ENCODE data around the gene BBS5.
"Not testable (repeated sequence)": the region's sequence is repeated elsewhere in the genome, so short reads cannot be mapped to it uniquely, and the experiment has no call there.

BBS5 gene

DNA sequence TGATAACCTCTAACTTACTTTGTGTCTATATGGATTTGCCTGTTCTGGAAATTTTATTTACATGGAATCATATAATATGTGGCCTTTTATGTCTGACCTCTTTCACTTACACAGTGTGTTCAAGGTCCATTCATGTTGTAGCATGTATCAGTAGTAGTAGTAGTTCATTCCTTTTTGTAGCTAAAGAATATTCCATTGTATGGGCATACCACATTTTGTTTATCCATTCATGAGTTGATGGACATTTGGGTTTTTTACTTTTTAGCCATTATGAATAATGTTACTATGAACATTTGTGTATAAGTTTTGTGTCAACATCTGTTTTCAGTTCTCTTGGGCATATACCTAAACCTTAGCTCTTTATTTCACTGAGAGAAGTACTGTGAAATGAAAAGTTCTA is 11.5 kb downstream of the BBS5 start:
- DNase-seq, result no peak

DNA sequence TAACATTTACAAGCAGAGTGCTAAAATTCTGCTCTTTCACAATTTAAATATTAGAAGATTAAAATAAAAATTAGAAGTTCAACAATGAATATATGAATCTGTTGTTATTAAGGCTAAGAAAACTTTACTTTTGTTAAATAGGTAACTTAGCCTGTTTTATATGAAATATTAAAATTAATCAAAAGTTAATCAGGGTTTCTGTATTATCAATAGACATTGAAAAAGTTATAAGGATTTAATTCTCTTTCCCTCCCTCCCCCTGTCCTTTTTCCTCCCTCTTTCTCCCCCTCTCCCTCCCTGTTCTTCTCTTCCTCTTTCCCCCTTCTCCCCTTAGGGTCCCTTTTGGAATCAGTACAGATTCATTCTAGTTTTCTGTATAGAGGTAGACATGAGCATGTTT is 12.1 kb downstream of the BBS5 start:
- no peak for DNase-seq

DNA sequence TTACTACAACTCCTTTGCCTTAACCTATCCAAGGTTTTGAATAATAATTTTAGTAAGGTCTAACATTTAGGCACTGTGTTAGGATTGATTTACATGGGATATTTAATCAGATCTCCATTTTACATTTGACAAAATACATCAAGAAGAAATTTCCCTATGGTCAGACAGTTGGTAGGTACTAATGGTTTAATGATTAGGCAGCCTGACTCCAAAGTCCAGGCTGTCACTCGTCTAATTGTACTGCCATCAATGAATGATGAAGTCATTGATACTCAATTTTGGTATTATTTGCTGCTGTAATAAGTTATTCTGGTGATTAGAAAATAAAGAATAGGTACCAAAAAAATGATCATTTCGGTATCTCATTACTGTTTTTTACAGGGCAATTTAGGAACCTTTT is 14.1 kb downstream of the BBS5 start:
- no peak for DNase-seq

DNA sequence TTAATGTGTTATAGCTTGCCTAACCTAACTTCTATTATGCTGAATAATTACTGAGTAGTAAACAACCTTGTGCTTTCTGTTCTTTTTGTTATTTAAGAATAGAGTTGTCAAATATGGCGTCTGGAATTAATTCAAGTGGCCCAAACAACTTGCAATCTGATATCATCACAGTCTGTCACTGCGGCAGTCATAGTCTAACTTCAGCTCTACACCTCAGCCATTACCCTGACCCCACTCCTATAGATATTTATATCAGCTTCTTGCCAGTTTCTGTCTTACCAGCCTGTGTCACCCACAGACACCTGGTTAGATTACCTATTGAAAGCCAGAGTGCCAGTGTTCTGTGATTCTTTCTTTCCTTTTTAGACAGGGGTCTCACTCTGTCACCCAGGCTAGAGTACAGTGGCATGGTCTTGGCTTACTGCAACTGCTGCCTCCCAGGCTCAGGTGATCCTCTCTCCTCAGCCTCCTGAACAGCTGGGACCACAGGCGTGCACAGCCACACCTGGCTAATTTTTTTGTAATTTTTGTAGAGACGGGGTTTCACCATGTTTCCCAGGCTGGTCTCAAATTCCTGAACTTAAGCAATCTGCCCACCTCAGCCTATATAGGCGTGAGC is 16.1 kb downstream of the BBS5 start:
- no peak for DNase-seq

DNA sequence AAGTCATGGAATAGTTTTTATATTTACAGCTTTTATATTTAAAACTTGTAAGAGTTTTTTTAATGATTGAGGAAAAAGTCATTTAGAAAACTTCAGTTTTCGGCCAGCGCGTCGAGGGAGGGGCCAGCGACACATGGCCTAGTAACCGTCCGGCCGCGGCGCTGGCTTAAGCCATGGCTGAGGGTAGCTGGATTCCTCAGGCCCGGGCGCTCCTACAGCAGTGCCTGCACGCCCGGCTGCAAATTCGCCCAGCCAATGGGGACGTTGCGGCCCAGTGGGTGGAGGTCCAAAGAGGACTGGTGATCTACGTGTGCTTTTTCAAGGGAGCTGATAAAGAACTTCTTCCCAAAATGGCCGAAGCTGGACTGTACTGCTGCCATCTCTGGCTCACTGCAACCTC is 25.4 kb downstream of the BBS5 start:
- DNase-seq, result no peak

DNA sequence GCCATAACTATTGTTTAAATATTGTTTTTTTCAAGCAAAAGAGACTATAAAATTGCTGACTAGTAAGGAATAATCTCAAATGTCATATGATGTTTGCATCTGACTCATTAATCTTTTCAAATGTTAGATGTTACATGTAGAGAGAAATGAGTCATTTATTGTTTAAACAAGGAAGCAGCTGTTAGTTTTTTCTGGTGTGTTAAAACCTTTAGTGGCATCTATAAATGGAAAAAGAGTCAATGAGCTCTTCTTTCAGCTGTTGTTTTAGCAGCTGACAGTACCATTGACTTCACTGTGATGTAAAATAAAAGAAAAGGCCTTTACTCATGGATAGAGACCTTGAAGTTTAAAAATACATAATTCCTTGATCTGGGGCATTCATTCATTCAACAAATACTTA is 28.4 kb downstream of the BBS5 start:
- no peak for DNase-seq

DNA sequence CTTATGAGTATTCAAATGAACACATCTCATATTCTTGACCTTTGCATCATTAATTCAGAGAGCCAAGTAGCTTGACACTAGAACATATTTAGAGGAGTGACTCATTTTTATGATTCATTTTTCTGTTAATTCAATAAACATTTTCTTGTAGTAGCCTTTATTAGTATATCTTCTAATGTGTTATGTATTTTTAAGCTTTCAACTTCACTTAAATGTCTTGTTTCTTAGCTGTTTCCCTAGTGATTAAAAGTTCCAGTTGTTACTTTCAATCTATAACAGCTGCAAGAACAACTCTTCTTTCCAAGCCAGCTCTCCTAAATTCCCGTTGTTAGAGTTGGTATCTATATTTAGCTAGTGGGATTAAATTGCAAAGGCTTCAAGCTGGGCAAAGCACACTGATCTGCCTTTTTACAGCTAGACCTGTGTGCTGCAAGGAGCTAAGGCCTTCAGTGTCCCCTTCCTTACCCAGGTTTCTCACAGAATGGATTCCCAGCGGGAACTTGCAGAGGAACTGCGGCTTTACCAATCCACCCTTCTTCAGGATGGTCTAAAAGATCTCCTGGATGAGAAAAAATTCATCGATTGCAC is 30.1 kb downstream of the BBS5 start, which contains the start of gene KLHL41:
Gene KLHL41 (plus strand): TSS at position 405 of the 588 bp plus-strand sequence. CDS start 77 bp downstream, at position 482.
- no peak for DNase-seq

DNA sequence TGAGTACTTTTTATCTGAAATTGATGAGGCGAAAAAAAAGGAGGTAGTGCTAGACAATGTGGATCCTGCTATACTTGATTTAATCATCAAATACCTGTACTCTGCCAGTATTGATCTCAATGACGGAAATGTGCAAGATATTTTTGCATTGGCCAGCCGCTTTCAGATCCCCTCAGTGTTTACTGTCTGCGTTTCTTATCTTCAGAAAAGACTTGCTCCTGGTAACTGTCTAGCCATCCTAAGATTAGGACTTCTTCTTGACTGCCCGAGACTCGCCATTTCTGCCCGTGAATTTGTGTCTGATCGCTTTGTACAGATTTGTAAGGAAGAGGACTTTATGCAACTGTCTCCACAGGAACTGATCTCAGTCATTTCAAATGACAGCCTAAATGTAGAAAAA is 30.7 kb downstream of the BBS5 start:
- no peak for DNase-seq

DNA sequence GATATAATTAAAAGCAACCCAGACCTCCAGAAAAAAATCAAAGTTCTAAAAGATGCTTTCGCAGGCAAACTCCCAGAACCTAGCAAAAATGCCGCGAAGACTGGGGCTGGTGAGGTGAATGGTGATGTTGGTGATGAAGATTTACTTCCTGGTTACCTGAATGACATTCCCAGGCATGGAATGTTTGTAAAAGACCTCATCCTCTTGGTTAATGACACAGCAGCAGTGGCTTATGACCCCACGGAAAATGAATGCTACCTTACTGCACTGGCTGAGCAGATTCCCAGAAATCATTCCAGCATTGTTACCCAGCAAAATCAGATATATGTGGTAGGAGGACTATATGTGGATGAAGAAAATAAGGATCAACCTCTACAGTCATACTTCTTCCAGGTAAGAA is 31.2 kb downstream of the BBS5 start:
- no peak for DNase-seq

DNA sequence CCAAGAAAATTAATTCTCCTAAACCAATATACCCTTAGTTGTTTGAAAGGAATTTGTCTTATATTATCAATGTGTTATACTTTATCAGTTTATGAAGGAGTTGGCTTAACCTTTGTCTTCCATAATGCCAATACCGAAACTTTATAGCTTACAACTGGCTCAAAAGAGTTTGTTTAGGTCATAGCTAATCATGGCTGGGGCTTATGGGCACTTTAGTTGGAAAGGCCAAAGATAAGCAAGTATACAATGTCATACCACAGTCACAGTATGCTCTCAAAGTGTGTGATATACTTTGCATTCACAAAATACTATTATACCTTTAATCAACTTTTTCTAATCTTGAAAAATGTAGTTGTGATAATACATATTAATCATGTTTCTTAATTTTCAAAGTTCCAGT is 32.5 kb downstream of the BBS5 start:
- no peak for DNase-seq

DNA sequence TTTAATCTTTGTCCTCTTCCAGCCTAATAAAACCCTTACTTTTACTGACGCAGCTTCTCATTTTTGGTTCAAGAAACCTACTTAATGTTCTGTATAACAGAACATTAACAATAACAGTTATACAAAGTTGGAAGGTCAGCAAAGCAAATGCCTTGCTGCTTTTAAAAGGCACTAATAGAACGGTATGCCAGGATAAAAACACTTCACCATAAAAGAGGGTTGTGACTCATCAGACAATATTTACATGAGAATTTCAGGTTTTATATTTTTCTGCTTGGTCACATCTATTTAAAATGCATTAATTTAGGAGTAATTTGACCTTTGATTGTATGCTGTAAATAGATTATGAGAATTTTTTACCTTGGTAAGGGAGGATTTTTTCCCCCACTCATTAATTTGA is 33.2 kb downstream of the BBS5 start:
- DNase-seq, result no peak

DNA sequence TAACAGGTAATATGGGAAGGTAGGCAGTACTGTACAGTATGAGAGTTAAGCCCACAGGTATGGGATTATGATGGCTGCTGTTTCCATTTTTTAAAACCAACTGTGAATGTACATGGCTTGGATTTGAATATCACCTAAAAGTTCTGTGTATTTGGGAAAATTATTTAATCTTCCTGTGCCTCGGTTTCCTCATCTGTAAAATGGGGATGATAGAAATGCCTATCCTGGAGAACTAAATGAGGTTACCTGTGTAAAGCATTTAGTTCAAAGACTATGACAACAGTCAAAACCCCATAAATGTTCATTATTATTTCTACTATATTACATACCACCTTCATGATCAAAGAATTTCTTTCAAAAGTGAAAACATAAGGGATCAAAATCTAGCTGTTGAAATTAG is 33.8 kb downstream of the BBS5 start:
- no peak for DNase-seq

DNA sequence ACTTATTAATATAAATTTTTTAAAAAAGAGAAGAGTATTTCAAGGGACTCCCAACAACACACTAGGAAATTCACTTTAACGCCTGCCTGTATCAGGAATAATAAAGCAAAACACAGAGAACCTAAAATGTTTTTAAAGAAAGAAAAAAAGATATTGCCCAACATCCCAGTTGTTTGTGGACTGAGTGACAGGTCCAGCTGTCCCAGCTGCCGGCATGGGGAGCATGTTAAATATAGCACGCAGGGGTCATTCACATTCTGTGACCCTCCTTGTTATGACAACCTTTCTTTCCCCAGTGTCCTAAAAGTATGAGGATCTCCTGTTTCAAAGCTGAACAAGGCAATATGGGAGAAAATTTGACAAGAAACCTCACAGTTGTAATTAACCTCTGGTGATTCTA is 34.6 kb downstream of the BBS5 start:
- no peak for DNase-seq

DNA sequence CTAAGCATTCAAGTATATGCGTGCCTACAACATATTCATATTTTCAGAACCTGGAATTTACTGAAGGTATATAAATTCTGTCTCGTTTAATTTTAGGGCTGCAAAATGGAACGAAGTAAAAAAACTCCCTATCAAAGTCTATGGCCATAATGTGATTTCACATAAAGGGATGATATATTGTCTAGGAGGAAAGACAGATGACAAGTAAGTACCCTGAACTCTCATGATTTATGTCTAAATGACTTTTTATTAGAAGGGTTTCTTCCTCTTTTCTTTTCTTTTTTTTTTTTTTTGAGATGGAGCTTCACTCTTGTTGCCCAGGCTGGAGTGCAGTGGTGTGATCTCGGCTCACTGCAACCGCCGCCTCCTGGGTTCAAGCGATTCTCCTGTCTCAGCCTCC is 35.5 kb downstream of the BBS5 start:
- DNase-seq, result not testable (repeated sequence)

DNA sequence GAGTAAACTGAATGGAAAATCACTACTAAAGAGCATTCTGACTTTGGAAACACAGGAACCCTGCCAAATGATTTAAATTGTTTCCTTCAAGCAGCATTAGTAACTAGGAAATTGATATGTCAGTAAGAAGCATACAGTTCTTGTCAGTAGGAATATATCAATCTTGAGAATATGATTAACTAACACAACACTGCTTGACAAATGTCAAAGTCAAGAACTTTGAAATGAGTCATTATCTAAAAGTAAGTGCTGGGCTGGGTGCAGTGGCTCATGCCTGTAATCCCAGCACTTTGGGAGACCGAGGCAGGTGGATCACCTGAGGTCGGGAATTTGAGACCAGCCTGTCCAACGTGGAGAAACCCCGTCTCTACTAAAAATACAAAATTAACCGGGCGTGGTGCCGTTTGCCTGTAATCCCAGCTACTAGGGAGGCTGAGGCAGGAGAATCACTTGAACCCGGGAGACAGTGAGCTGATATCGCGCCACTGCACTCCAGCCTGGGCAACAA is 37.2 kb downstream of the BBS5 start:
- not testable (repeated sequence) for DNase-seq

DNA sequence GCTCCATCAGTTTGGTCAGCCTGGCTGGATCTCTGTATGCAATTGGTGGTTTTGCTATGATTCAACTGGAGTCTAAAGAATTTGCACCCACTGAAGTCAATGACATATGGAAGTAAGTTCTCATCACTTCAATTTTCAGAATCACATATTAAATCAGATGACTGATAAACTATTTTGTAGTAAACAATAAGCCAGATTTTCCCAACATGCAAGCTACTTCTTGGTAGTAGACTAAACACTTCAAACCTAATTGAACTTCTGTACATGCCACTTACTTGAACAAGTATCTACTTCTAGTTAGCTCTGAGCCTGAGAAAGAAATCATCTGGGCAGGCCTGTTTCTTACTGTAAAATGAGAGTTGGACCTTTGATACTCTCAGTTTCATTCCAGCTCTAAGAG is 41.6 kb downstream of the BBS5 start:
- no peak for DNase-seq

DNA sequence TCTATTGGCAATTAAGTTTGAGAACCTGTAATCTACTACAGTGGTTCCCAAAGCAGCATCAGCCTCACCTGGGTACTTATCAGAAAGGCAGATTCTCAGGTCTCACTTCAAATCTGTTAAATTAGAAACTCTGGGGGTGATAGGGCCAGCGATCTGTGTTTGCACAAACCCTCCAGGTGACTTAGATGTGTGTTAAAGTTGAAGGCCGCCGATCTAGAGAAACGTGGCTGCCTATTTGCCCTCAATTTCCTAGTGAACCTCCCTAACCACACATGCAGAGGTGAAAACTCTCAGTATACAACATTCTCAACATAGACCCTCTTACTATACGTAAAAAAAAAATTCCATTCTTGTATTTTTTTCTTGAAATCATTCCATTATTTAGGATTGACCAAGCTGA is 44.4 kb downstream of the BBS5 start:
- DNase-seq, result no peak

DNA sequence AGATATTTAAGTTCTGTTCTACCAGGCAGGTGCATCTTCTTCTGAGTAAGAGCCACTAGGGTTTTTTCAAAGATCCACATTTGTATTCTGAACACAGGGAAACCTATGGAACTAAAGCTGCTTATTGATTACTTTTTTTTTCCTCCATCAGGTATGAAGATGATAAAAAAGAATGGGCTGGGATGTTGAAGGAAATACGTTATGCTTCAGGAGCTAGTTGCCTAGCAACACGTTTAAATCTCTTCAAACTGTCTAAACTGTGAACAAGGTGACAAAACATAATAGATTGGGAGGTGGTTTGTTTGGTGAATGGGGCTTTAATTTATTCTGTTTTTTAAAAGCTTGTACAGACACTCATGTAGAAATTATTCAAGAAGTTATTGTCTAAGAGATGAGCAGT is 46.1 kb downstream of the BBS5 start:
- DNase-seq, result no peak

DNA sequence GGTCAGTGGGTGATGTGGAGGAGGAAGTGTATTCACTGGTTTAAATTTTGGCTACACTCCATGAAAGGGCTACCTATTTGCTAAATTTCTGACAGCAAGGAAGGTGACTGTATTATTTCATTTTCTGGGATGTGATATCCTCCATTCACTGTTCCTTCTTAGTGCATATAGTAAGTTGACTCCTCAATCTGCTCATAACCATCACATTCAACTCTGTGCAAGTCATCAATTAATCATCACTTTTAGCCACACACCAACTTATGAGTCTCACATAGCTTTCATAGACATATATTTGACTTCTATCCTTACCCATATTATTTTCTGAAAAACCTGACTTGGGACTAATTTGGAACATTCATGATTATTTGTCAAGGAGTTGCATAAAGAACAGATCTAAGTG is 47.2 kb downstream of the BBS5 start:
- DNase-seq, result no peak

DNA sequence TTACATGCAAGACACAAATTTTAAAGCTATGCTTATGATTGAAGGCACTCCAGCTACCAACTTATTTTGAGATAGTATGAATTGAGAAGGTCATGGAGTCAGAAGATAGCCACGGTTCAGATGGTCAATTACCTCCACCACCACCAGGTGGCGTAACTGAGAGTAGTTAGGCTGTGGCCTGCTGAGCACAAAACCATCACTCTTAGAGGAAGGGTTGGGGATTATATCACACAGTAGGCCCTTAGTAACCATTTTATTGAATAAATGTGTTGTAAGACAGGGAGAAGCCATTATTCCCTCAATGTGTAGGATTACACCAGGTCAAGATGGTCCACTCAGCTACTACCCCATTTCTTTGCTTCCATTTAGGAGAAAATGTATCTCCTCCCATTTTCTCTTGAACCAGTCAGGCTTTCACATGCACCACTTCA is 49.0 kb downstream of the BBS5 start:
- DNase-seq, result peak; percentile 70

DNA sequence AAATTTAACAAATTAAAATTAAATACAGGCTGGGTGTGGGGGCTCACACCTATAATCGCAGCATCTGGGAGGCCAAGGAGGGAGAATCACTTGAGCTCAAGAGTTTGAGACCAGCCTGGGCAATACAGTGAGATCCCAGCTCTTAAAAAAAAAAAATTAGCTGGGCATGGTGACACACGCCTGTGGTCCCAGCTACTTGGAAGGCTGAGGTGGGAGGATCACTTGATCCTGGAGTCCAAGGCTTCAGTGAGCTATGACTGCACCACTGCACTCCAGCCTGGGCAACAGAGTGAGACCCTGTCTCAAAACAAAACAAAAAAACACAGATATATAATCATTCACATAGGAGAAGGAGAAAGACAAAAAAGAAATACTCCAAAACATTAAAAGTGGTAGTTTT is 60.2 kb downstream of the BBS5 start:
- not testable (repeated sequence) for DNase-seq

DNA sequence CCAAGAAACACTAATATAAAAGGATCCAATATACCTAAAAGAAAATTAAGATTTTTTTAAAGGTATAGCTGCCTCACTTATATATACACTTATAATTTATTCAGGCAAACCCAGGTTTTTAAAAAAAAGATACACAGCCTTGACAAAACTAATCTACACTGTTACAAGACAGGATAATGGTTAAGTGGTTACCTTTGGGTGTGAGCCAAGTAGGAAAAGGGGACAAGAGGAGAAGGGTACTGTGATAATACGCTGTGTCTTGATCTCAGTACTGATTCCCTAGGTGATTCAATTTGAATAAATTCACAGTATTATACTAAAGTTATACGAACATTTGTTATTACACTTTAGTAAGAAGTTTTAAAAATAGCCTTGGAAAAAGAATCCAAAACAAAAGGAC is 60.9 kb downstream of the BBS5 start:
- no peak for DNase-seq

DNA sequence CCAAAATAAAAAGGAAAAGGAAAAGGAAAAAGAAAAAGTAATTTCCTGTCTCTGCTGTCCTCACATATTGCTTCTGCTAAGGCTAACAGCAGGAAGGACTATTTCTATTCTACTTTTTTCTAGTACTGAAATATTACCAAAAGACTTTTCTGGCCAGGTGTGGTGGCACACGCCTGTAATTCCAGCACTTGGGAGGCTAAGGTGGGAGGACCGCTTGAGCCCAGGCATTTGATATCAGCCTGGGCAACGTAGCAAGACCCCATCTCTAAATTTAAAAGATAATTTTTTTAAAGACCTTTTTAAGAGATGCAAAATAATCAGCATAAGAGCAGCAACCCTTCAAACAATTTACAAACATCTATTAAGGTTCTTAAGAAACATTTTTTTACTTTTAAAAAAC is 63.1 kb downstream of the BBS5 start:
- DNase-seq, result no peak

DNA sequence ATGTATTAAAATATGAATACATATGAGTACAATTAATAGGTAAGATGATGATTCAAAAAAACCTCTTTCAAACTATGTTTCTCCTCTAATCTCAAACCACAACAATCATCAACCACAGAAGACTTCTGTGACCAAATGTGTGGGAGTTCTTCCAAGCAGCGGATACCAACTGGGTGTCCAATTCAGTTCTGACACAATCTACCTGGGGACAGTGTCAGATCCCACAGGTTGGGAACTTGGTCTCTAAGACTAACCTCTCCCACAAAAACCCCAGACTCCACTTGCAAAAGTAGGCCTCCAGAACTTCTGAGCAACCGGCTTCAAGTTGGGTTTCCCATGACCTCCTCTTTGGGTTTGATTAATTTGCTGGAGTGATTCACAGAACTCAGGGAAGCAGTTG is 67.5 kb downstream of the BBS5 start:
- DNase-seq, result no peak

Measured in activated naive CD4-positive, alpha-beta T cell treated with anti-CD3 and anti-CD28 coated beads, Interleukin-2, amount 50 U/mL, for 16 hours (primary cell).